ENCODE results near the gene DOK3. TPM values are rescaled to one million over a fixed set of nuclear protein-coding genes. Genes with fewer than 3 reads are reported as not detected.
"Not testable (repeated sequence)": the region's sequence is repeated elsewhere in the genome, so short reads cannot be mapped to it uniquely, and the experiment has no call there.

The DOK3 gene
- total RNA-seq, 1 donor from 2014 or later, result 4.7 TPM

GRCh38 chr5:177539411-177539810 lies 29.8 kb upstream of the DOK3 start:
- no peak overlapping the region for H3K27ac Mint-ChIP-seq
- H3K4me1 Mint-ChIP-seq, result peaks cover 4% of the 10 kb centered on the region
- H3K27me3 Mint-ChIP-seq (ENCODE audit: low read depth), result no peaks in the 10 kb centered on the region
- no peak for DNase-seq (ENCODE audit: low spot score in 2 of 2, unreplicated experiment in 2 of 2)
- H3K4me3 Mint-ChIP-seq, result no peak overlapping the region
- no peaks in the 10 kb centered on the region for H3K9me3 Mint-ChIP-seq
- no peak for TF ChIP-seq CTCF (IDR thresholded peaks at IDR 0.05; ENCODE audit: unreplicated experiment)
- H3K36me3 Mint-ChIP-seq, result peaks cover 11% of the 10 kb centered on the region

GRCh38 chr5:177538876-177539275 lies 29.2 kb upstream of the DOK3 start:
- no peak overlapping the region for H3K27ac Mint-ChIP-seq
- peaks cover 11% of the 10 kb centered on the region for H3K36me3 Mint-ChIP-seq
- no peaks in the 10 kb centered on the region for H3K9me3 Mint-ChIP-seq
- H3K4me1 Mint-ChIP-seq, result peaks cover 4% of the 10 kb centered on the region
- no peak overlapping the region for H3K4me3 Mint-ChIP-seq
- DNase-seq (ENCODE audit: low spot score in 2 of 2, unreplicated experiment in 2 of 2), result no peak
- no peaks in the 10 kb centered on the region for H3K27me3 Mint-ChIP-seq (ENCODE audit: low read depth)
- TF ChIP-seq CTCF (IDR thresholded peaks at IDR 0.05; ENCODE audit: unreplicated experiment), result no peak

GRCh38 chr5:177537389-177538361 lies 28.0 kb upstream of the DOK3 start:
- H3K4me1 Mint-ChIP-seq, result peaks cover 4% of the 10 kb centered on the region
- peaks cover 11% of the 10 kb centered on the region for H3K36me3 Mint-ChIP-seq
- no peaks in the 10 kb centered on the region for H3K27me3 Mint-ChIP-seq (ENCODE audit: low read depth)
- TF ChIP-seq CTCF (IDR thresholded peaks at IDR 0.05; ENCODE audit: unreplicated experiment), result no peak
- peak overlapping the region; percentile 75 for H3K27ac Mint-ChIP-seq
- H3K4me3 Mint-ChIP-seq, result no peak overlapping the region
- DNase-seq (ENCODE audit: low spot score in 2 of 2, unreplicated experiment in 2 of 2), result no peak
- H3K9me3 Mint-ChIP-seq, result no peaks in the 10 kb centered on the region

GRCh38 chr5:177536386-177536785 lies 26.8 kb upstream of the DOK3 start:
- Mint-ChIP-seq H3K4me1 (peaks cover 4% of the 10 kb centered on the region), H3K36me3 (peaks cover 11% of the 10 kb centered on the region)

GRCh38 chr5:177535125-177535524 lies 25.5 kb upstream of the DOK3 start:
- H3K36me3 Mint-ChIP-seq, result peaks cover 17% of the 10 kb centered on the region
- no peaks in the 10 kb centered on the region for H3K27me3 Mint-ChIP-seq (ENCODE audit: low read depth)
- peaks cover 4% of the 10 kb centered on the region for H3K4me1 Mint-ChIP-seq
- H3K9me3 Mint-ChIP-seq, result no peaks in the 10 kb centered on the region
- no peak for DNase-seq (ENCODE audit: low spot score in 2 of 2, unreplicated experiment in 2 of 2)
- H3K4me3 Mint-ChIP-seq, result no peak overlapping the region
- TF ChIP-seq CTCF (IDR thresholded peaks at IDR 0.05; ENCODE audit: unreplicated experiment), result no peak
- no peak overlapping the region for H3K27ac Mint-ChIP-seq

More at GRCh38 chr5:177536386-177536785, 26.8 kb upstream of the DOK3 start:
- no peak overlapping the region for H3K4me3 Mint-ChIP-seq
- H3K27ac Mint-ChIP-seq, result no peak overlapping the region
- DNase-seq (ENCODE audit: low spot score in 2 of 2, unreplicated experiment in 2 of 2), result no peak
- no peaks in the 10 kb centered on the region for H3K27me3 Mint-ChIP-seq (ENCODE audit: low read depth)
- no peak for TF ChIP-seq CTCF (IDR thresholded peaks at IDR 0.05; ENCODE audit: unreplicated experiment)
- H3K9me3 Mint-ChIP-seq, result no peaks in the 10 kb centered on the region

- H3K36me3 Mint-ChIP-seq, result peaks cover 18% of the 10 kb centered on the region
- H3K9me3 Mint-ChIP-seq; H3K4me1 Mint-ChIP-seq; H3K4me3 Mint-ChIP-seq; H3K27ac Mint-ChIP-seq; DNase-seq (ENCODE audit: low spot score in 2 of 2, unreplicated experiment in 2 of 2); H3K27me3 Mint-ChIP-seq (ENCODE audit: low read depth): not testable (repeated sequence)
These were observed 24.8 kb upstream of the DOK3 start for GRCh38 chr5:177534433-177534832.

Measured in mesothelial cell of epicardium (in vitro differentiated cells).